GM18520 (cell line): ENCODE measurements around the gene GPR171.
"Not testable (repeated sequence)": the region's sequence is repeated elsewhere in the genome, so short reads cannot be mapped to it uniquely, and the experiment has no call there.

ENCODE experiments used
- ATAC-seq: cut with Tn5 transposase; IDR thresholded peaks from one replicate; pipeline ENCODE4 v1.9.1; 2021; ENCODE audit not compliant: unreplicated experiment

Gene GPR171, protein sequence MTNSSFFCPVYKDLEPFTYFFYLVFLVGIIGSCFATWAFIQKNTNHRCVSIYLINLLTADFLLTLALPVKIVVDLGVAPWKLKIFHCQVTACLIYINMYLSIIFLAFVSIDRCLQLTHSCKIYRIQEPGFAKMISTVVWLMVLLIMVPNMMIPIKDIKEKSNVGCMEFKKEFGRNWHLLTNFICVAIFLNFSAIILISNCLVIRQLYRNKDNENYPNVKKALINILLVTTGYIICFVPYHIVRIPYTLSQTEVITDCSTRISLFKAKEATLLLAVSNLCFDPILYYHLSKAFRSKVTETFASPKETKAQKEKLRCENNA

DNA sequence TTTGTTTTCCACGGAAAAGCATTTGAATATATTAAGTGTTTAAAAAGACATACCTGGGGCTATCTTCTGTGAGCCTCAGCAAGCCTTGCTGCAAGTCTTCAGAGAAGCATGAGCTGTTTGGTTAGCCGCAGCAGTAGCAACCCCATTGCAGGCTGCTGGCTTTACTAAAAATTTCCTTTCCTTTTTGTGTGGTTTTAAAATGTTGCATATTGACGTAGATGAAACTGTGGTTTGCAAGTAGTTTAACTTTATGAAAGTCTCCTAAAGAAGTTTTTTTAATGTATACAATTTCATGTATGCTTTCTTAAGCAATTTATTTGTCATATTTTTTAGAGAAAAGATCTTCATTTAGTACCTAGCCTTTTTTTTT, at the start of gene GPR171:
TSS of gene GPR171 (minus strand) at position 166 of the 370 bp plus-strand sequence. CDS start 3,830 bp downstream, outside the sequence.
- peak; percentile 88 for ATAC-seq

GRCh38 chr3:151248772-151249337, 45.8 kb upstream of the GPR171 start:
- no peak for ATAC-seq

- ATAC-seq, result not testable (repeated sequence)
Observed at GRCh38 chr3:151242006-151242405, 39.0 kb upstream of the GPR171 start.

- no peak for ATAC-seq
Observed at GRCh38 chr3:151236736-151237135, 33.7 kb upstream of the GPR171 start.

DNA sequence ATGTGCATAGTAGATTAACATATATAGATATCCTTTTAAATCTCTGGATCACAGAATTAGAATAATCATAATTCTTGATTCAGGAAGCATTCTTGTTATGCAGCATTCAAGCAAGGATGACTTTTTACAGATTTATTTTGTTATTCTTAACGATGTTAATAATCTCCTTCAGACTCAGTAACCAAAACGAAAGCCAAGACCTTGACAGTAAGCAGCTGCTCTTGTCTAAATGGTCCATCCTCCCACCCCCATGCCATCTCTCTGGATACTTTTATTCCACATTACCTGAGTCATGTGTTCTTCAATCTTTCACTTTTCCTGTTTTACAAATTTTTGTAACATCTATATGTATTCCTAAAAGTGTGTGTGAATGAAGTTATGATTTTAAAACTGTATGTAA, 33.3 kb upstream of the GPR171 start:
- ATAC-seq, result no peak

- no peak for ATAC-seq
Observed at GRCh38 chr3:151234825-151235224, 31.8 kb upstream of the GPR171 start.

DNA sequence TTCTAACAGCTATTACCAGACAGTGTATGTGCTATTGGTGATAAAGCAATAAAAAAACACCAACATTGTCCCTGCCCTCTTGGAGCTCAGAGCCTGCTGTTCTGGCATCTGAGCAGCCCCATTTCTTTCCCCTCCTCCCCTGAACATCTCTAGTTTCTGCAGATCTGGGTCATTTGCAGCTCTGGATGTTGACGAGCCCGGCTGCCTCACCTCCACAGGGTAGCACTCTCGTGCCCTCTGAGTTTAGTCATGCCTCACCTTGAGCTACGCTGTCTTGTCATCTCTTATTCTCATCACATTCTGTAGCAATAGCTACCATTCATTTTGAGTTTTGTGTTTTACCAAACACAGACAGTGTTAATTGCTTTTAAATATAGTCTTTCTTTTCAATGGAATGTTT, 30.0 kb upstream of the GPR171 start:
- no peak for ATAC-seq

DNA sequence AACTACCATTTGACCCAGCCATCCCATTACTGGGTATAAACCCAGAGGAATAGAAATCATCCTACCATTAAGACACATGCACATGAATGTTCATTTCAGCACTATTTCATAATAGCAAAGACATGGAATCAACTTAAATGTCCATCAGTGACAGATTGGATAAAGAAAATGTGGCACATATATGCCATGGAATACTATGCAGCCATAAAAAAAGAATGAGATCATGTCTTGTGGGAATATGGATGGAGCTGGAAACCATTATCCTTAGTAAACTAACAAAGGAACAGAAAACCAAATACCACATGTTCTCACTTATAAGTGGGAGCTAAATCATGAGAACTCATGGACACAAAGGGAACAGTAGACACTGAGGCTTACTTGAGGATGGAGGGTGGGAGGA, 29.4 kb upstream of the GPR171 start:
- ATAC-seq, result not testable (repeated sequence)

DNA sequence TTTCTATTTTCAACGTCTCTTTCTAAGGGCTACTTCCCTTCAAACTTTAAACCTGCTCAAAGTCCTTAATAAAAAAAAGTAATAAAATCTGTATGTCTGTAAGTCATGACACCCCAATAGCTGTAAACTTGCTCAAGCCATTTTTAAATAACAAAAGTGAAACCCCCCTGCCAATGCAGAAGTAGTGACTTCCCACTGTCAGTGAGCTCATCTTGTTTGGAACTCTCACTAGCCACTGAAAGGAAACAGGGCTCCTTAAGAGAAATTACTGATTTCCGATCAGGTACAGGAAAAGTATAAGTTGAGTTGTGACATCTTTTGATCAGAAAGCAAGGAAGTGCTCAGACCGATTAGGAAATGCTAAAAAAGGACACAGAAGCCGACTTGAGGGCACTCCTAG, 27.6 kb upstream of the GPR171 start:
- peak; percentile 34 for ATAC-seq

- no peak for ATAC-seq
Observed at GRCh38 chr3:151228666-151229040, 25.6 kb upstream of the GPR171 start.

GRCh38 chr3:151227807-151228665, 25.0 kb upstream of the GPR171 start:
- ATAC-seq, result peak; percentile 85

DNA sequence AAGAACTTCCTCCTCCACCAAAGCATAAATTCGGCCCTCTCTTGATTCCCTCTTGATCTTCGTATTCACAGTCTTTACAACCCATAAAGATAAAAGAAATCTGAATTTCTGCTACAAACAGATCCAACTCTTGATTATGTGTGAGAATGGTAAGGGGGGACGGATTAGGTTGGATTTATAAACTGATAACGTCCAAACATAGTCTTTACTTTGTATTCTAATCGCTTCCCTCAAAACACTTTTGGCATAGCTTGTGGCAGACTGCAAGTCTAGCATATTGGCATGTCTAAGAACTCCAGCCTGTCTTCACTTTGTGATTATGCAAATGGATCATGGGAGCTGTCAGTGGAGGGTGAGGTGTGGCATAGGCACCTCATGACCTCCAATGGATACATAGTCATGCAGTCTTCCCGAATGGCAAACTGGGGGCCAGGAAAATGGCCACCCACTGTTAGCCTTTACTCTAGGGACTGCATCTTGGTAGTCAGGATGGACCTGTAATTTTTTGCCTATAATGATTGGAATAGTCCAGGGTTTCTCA, 24.3 kb upstream of the GPR171 start:
- ATAC-seq, result peak; percentile 39

- no peak for ATAC-seq
Observed at GRCh38 chr3:151226825-151227224, 23.8 kb upstream of the GPR171 start.

DNA sequence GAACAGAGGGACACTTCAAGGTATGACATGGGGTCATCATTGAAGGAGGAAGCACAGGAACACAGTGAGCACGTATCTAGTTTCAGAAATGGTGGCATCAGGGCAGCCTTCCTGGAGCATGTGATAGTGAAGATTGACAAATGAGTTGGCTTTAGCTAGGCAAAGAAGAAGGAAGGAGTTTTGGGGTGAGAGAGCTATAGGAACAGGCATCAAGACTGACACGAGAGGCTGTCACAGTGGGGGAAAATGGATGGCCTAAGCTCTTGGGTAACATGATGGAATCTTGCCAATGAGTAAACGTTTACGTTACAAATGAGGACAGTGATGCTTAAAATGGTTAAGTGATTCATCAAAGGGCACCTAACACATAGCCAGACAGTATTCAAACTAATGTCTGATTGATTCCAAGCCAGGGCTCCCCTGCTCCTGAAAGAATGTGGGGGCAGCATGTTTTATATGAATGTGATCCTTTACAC, 23.1 kb upstream of the GPR171 start:
- ATAC-seq, result no peak

DNA sequence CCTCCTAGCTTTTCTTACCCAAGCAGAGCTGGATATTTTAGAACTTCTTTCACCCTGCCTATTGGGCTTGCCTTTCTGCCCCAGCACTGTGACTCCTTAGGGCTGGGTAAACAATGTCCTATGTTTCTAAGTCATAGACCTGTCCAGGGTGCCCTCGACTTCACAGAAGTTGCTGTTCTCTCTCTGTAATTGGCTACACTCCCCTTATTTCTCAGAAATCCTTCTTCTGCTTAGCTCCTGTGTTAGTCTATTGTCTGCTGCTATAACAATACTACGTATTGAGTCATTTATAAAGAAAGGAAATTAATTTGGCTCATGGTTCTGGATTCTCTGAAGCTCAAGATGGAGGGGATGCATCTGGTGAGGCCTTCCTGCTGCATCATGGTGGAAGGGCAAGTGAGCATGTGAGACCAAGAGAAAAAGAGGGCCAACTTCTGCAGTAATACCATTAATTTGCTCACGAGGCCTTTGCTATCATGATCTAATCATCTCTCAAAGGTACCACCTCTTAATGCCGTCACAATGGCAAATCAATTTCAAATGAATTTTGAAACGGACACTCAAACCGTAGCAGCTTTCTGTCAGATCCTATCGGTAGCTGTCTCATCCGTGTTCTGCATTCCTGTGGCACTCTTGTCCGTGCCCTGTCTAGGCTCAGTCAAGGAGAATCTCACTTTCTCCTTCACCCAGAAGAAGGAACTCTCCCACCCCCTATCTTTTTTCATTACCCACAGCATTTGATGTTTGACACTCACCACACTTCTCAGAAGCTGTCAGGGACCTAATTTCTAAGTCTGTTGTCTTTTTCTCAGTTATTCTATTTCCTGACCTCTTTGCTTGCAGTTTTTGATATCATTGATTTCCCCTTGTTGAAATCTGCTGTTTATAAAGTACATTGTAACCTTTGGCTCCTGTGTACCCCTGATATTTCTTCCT, 22.3 kb upstream of the GPR171 start:
- no peak for ATAC-seq

- no peak for ATAC-seq
Observed at GRCh38 chr3:151224268-151224866, 21.4 kb upstream of the GPR171 start.

DNA sequence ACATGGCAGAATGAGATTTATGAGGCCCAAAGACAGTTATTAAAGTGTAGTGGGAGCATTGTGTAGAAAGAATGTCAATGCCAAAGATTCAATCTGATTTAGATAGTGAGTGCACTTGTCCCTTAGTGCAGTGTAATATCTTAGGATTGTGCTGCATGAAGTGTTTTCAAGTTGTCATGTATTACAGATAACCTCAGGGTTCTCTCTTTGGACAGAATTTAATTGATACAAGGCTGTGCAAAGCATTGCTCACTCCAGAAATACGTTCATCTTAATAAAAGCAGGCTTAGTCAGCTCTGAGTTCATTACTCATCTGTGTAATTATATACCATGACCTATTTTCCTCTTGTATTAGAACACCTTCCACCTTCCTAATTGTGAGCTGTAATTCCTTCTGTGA, 16.0 kb upstream of the GPR171 start:
- no peak for ATAC-seq

- ATAC-seq, result no peak
Observed at GRCh38 chr3:151218136-151218535, 15.1 kb upstream of the GPR171 start.

DNA sequence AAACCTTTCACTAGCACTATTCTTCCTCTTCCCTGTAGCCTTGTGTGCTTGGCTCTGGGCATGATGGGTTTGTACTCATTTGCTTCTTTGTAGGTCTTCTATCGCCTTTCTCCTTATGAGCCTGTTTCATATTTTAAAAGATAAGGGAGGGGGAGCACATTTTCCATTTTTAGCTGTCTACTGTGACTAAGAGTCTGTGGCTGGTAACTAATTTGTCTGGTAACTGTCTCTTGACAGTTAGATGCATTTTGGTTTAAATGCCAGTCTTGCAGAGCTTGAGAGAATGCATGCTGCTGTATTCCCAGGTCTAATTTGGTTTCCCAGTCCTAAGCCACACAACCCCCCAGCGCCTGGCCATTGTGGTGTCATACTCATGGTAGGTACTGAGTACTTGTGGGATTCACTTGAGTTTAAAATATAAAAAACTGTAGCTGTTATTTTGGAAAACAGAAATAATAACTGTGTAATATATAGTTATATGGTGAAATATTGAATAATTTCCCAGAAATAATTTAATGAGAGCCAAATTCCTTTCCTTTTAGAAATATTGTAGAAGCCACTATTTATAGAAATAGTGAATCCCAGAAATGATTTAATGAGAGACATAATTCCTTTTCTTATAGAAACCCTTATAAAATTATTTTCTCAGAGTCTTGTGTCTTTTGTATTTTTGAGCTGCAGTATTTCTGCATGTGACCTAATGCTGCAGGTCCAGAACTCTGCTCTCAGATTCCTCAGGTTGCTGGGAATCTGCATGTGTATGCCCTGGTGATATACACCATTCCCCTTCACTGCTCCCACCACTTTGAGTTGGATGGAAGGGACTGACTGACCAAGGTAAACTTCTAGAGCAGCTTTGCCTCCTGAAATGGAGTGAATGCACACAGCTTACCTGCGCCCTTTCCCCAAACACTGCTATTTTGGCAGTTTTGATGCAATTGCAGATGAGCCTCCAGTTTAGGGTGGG, 13.9 kb upstream of the GPR171 start:
- no peak for ATAC-seq
